Upper lobe of left lung (tissue), 4 donors: Measurements from ENCODE around the gene AIMP1.
"Not testable (repeated sequence)": the region's sequence is repeated elsewhere in the genome, so short reads cannot be mapped to it uniquely, and the experiment has no call there.

Source experiments
- CTCF ChIP-seq, 6 experiments: fragments of 450-650 bp in 4 of 6; fragments of 200-600 bp in 2 of 6; sonication (generic) in 2 of 6; IDR thresholded peaks; one replicate each; pipeline ENCODE4 v1.5.1; 2016 to 2019; ENCODE audit warnings: antibody characterized with exemption in 6 of 6
- EP300 ChIP-seq, 4 donors: sonication (generic); formaldehyde crosslinking; IDR thresholded peaks; one replicate each; pipeline ENCODE4 v1.5.1; 2017; ENCODE audit warnings: antibody characterized with exemption in 4 of 4, control low read depth in 2 of 4

- not testable (repeated sequence) for TF ChIP-seq EP300, CTCF (IDR thresholded peaks at IDR 0.05)
Observed at GRCh38 chr4:106398898-106399297, 82.5 kb downstream of the AIMP1 start.
